Hepatocyte (in vitro differentiated cells): Measurements from ENCODE around the gene CXorf65. TPM values are rescaled to one million over a fixed set of nuclear protein-coding genes. Genes with fewer than 3 reads are reported as not detected.

Experiments
- DNase-seq: peaks from one replicate; pipeline ENCODE4 v3.0.0-alpha.2; 2016; ENCODE audit warnings: low spot score
- H2AFZ ChIP-seq: fragments of 200-600 bp; sonication (generic); 2 replicates; pipeline ENCODE4 v1.6.0; 2016; ENCODE audit warnings: antibody characterized with exemption, mild to moderate bottlenecking
- H3K27ac ChIP-seq: fragments of 200-600 bp; sonication (generic); 2 replicates; pipeline ENCODE4 v1.5.1; 2016; ENCODE audit warnings: mild to moderate bottlenecking
- H3K27me3 ChIP-seq: fragments of 200-600 bp; sonication (generic); 2 replicates; pipeline ENCODE4 v1.6.1; 2016
- H3K36me3 ChIP-seq: fragments of 200-600 bp; sonication (generic); replicated peaks from 2 replicates; pipeline ENCODE4 v1.5.1; 2016; ENCODE audit warnings: low read depth; ENCODE audit not compliant: insufficient read depth
- H3K4me1 ChIP-seq: fragments of 200-600 bp; sonication (generic); 2 replicates; pipeline ENCODE4 v1.5.1; 2016; ENCODE audit warnings: mild to moderate bottlenecking, moderate library complexity; ENCODE audit not compliant: insufficient read depth
- H3K4me2 ChIP-seq: fragments of 200-600 bp; sonication (generic); 2 replicates; pipeline ENCODE4 v1.6.0; 2016
- H3K4me3 ChIP-seq: fragments of 200-600 bp; sonication (generic); 2 replicates; pipeline ENCODE4 v1.5.1; 2016; ENCODE audit warnings: mild to moderate bottlenecking
- H3K79me2 ChIP-seq: fragments of 200-600 bp; sonication (generic); 2 replicates; pipeline ENCODE4 v1.6.0; 2017; ENCODE audit warnings: mild to moderate bottlenecking
- H3K9me2 ChIP-seq: fragments of 200-600 bp; sonication (generic); replicated peaks from 2 replicates; pipeline ENCODE4 v1.6.0; 2017; ENCODE audit warnings: mild to moderate bottlenecking; ENCODE audit not compliant: insufficient read depth
- H3K9me3 ChIP-seq: fragments of 200-600 bp; sonication (generic); 2 replicates; pipeline ENCODE4 v1.5.1; 2016; ENCODE audit warnings: low read depth, mild to moderate bottlenecking
- H4K20me1 ChIP-seq: fragments of 200-600 bp; sonication (generic); 2 replicates; pipeline ENCODE4 v1.6.0; 2016; ENCODE audit warnings: mild to moderate bottlenecking; ENCODE audit not compliant: insufficient read depth, poor library complexity, severe bottlenecking
- EZH2 ChIP-seq: fragments of 200-600 bp; sonication (generic); IDR thresholded peaks from 2 replicates; pipeline ENCODE4 v1.6.1; 2016; ENCODE audit warnings: antibody characterized with exemption, mild to moderate bottlenecking, borderline replicate concordance
- EZH2phosphoT487 ChIP-seq: fragments of 200-600 bp; sonication (generic); IDR thresholded peaks from one replicate; pipeline ENCODE4 v1.6.1; 2018; ENCODE audit warnings: antibody characterized with exemption, mild to moderate bottlenecking, low read depth, moderate library complexity; ENCODE audit not compliant: unreplicated experiment, severe bottlenecking
- WGBS: methylation state at CpG from one replicate; pipeline ENCODE4 v1.1.6; 2016; ENCODE audit warnings: low lambda C conversion rate; ENCODE audit errors: missing lambda C conversion rate; 5-methylcytosine and 5-hydroxymethylcytosine counted together
- polyA plus RNA-seq: library from polyadenylated mRNA; unstranded; fragments of >200 nt; fragmentation: Nextera tagmentation; extraction: Ambion mirVana; gene quantifications from 2 replicates; pipeline ENCODE4 v1.2.1, GENCODE V29; 2016
- total RNA-seq: library from RNA; depleted of rRNA; stranded (reverse); fragments of >200 nt; gene quantifications from 2 replicates; pipeline ENCODE4 v1.2.3, GENCODE V29; 2014
- TF ChIP-seq, protein P1 (sequence below): fragments of 200-600 bp; sonication (generic); IDR thresholded peaks from 2 replicates; pipeline ENCODE4 v1.5.1; 2016; ENCODE audit warnings: antibody characterized with exemption, mild to moderate bottlenecking; ENCODE audit not compliant: poor library complexity

The CXorf65 gene
- total and polyA plus RNA-seq, 2 experiments from 2014 or later: not detected

DNA sequence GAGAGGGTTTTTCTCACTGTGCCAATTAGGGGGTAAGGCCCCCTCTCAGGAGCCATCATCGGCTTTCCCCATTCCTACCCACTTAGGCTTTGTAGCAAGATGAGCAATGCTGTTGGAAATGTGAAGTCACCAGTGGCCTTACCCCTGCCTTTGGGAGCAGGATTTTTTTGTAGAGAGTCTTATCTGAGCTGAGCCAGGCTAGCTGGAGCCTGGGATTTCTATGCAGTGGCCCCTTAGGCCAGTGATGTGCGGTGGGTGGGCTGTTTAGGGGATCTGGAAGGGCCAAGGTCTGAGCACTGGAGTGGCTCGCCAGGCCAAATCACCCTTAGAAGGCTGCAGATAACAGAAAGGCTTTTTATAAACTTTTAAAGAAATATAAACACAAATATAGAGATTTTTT, 4.2 kb downstream of the CXorf65 start:
- H4K20me1 ChIP-seq: no peaks in the 10 kb centered on the region
- H3K27me3 ChIP-seq: no peaks in the 10 kb centered on the region
- no peak overlapping the region for H3K4me2 ChIP-seq
- H3K9me3 ChIP-seq: no peaks in the 10 kb centered on the region
- H3K4me1 ChIP-seq: peaks cover 32% of the 10 kb centered on the region
- WGBS: 45% methylated on average over 3 of the region's 3 CpGs
- H3K4me3 ChIP-seq: no peak overlapping the region
- H3K36me3 ChIP-seq: no peaks in the 10 kb centered on the region
- H2AFZ ChIP-seq: no peak overlapping the region
- no peaks in the 10 kb centered on the region for H3K9me2 ChIP-seq
- no peak for DNase-seq
- no peak for TF ChIP-seq EZH2
- TF ChIP-seq, protein P1, sequence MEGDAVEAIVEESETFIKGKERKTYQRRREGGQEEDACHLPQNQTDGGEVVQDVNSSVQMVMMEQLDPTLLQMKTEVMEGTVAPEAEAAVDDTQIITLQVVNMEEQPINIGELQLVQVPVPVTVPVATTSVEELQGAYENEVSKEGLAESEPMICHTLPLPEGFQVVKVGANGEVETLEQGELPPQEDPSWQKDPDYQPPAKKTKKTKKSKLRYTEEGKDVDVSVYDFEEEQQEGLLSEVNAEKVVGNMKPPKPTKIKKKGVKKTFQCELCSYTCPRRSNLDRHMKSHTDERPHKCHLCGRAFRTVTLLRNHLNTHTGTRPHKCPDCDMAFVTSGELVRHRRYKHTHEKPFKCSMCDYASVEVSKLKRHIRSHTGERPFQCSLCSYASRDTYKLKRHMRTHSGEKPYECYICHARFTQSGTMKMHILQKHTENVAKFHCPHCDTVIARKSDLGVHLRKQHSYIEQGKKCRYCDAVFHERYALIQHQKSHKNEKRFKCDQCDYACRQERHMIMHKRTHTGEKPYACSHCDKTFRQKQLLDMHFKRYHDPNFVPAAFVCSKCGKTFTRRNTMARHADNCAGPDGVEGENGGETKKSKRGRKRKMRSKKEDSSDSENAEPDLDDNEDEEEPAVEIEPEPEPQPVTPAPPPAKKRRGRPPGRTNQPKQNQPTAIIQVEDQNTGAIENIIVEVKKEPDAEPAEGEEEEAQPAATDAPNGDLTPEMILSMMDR: no peak
- TF ChIP-seq EZH2phosphoT487: no peak
- H3K27ac ChIP-seq: peak overlapping the region; percentile 84
- H3K79me2 ChIP-seq: no peaks in the 10 kb centered on the region

GRCh38 chrX:71100581-71101505, 5.7 kb downstream of the CXorf65 start:
- H3K4me3 ChIP-seq: no peak overlapping the region
- DNase-seq: no peak
- WGBS: 80% methylated on average over 31 of the region's 31 CpGs
- no peaks in the 10 kb centered on the region for H3K79me2 ChIP-seq
- TF ChIP-seq, protein P1: peak; percentile 6
- TF ChIP-seq EZH2 (no peak), EZH2phosphoT487 (no peak)
- H3K9me3 ChIP-seq: no peaks in the 10 kb centered on the region
- no peaks in the 10 kb centered on the region for H3K9me2 ChIP-seq
- H3K4me1 ChIP-seq: peaks cover 32% of the 10 kb centered on the region
- no peak overlapping the region for H3K27ac ChIP-seq
- H4K20me1 ChIP-seq: no peaks in the 10 kb centered on the region
- H3K4me2 ChIP-seq: no peak overlapping the region
- no peak overlapping the region for H2AFZ ChIP-seq
- H3K36me3 ChIP-seq: no peaks in the 10 kb centered on the region
- H3K27me3 ChIP-seq: no peaks in the 10 kb centered on the region

DNA sequence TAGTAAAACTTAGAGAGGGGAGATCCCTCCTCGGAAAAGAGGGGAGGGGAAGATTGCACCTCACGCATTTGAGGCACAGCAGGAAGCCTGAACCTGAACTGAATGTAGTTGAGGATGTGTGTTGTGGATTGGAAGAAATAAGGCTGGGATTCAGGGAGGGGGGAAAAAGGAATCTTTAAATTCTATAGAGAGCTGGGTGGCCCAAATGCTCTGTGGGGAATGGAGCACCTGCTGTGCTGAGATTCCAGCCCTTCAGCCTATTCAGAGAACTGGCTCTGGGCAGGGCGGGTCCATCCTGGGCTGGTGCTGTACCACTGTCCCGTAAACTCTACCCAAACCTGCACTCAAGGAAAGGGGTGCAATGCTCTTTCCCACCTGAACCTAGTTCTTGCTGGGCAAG, 6.8 kb downstream of the CXorf65 start:
- no peak for TF ChIP-seq EZH2phosphoT487
- no peak for TF ChIP-seq EZH2
- TF ChIP-seq, protein P1: no peak
- Histone ChIP-seq H3K4me1 (peaks cover 32% of the 10 kb centered on the region), H3K9me3 (no peaks in the 10 kb centered on the region), H3K79me2 (no peaks in the 10 kb centered on the region), H3K27me3 (no peaks in the 10 kb centered on the region), H2AFZ (no peak overlapping the region), H4K20me1 (no peaks in the 10 kb centered on the region), H3K36me3 (no peaks in the 10 kb centered on the region), H3K4me3 (no peak overlapping the region), H3K9me2 (no peaks in the 10 kb centered on the region), H3K27ac (no peak overlapping the region), H3K4me2 (no peak overlapping the region)
- no peak for DNase-seq
- 57% methylated on average over 4 of the region's 4 CpGs for WGBS
